Measurements from ENCODE around the gene SCGN. TPM values are rescaled to one million over a fixed set of nuclear protein-coding genes. Genes with fewer than 3 reads are reported as not detected.

Gene SCGN
- polyA plus RNA-seq, 2 of the 4 experiments (the other 2 are of a cell fraction) = 0.13 to 0.17 TPM

DNA sequence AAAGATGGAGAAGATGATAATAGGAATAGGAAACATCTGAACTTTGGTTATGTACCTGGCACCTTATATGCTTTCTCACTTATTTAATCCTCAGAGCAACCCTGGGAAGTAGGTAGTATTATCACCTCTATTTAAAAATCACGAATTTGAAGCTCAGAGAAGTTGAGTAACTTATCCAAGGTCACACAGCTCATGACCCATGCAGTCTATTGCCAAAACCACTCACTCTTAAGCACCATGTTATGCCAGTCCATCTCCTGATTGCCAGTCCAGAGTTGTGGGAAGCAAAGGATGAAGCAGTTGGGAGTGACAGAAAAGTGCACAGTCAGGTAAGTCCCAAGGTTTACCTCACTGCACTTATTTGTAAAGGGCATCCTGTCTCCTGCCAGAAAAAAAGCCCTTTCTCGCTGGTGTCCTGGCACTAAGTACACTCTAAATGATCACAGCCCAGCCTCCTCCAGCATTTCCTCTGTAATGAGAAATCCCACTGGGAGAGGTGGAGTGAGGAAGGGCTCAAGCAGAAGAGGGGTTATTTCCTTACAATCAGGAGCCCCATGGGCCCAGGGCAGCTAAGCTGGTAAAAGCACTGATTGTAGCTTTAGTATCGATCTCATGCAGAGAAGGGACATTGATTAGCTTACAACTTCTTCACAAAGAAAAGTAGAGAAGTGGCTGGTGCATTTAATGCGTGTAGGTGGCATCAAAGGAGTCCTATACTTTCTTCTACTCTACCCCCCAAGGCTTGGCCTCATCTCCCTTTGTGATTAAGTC is 21.3 kb upstream of the SCGN start:
- CTCF ChIA-PET = no interaction called here
- no peak for FAIRE-seq

DNA sequence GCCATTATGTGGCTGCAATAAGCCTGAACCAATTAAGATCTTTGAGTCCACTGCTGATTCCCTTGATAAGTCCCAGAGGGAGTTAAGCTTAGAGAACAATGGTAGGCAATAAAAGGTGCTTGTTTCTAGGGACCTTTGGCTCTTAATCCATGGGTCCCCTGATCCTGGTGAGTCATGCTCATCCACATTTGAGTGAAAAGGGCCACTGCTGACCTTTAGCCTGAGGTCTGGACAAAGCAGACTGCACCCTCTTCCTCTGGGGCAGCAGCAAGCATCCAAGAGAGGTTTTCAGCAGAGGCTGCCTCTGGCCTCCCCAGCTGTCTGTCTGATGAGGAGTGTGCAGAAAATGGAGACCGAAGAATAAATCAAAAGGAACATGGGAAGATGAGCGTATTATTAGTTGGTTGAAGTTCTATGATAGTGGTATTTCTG is 16.1 kb upstream of the SCGN start:
- CTCF ChIA-PET = no interaction called here
- Histone ChIP-seq H3K4me3 (no peak overlapping the region), H3K27ac (0 out of 6 replicates have a peak overlapping the region, but pooled peaks of 1 of the 2 experiments have one; percentile 16), H3K4me1 (peaks cover 24% of the 10 kb centered on the region), H3K4me2 (peak overlapping the region; percentile 38), H3K9me3 (no peaks in the 10 kb centered on the region)
- no peak for FAIRE-seq
- POLR2A ChIA-PET = no interaction called here
- ATAC-seq = no peak
- DNase-seq (ENCODE audit: low read depth in 1 of 2, low spot score in 1 of 2) = no peak
- TF ChIP-seq FOSL2 (IDR thresholded peaks at IDR 0.05) (no peak), FOSL2 (CRISPR knock-in tag; IDR thresholded peaks at IDR 0.05) (no peak), ESRRA (IDR thresholded peaks at IDR 0.05; ENCODE audit: borderline replicate concordance, low read length) (no peak), TFCP2L1 (CRISPR knock-in tag; IDR thresholded peaks at IDR 0.05) (no peak), KDM1A (IDR thresholded peaks at IDR 0.05; ENCODE audit: low read depth) (no peak), CBX8 (IDR thresholded peaks at IDR 0.05) (no peak), TP53 (CRISPR knock-in tag; IDR thresholded peaks at IDR 0.05) (no peak), JUN (IDR thresholded peaks at IDR 0.05) (no peak)
- TF ChIP-seq, protein P1, sequence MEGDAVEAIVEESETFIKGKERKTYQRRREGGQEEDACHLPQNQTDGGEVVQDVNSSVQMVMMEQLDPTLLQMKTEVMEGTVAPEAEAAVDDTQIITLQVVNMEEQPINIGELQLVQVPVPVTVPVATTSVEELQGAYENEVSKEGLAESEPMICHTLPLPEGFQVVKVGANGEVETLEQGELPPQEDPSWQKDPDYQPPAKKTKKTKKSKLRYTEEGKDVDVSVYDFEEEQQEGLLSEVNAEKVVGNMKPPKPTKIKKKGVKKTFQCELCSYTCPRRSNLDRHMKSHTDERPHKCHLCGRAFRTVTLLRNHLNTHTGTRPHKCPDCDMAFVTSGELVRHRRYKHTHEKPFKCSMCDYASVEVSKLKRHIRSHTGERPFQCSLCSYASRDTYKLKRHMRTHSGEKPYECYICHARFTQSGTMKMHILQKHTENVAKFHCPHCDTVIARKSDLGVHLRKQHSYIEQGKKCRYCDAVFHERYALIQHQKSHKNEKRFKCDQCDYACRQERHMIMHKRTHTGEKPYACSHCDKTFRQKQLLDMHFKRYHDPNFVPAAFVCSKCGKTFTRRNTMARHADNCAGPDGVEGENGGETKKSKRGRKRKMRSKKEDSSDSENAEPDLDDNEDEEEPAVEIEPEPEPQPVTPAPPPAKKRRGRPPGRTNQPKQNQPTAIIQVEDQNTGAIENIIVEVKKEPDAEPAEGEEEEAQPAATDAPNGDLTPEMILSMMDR (IDR thresholded peaks at IDR 0.05) = no peak
- TF ChIP-seq, protein P2, sequence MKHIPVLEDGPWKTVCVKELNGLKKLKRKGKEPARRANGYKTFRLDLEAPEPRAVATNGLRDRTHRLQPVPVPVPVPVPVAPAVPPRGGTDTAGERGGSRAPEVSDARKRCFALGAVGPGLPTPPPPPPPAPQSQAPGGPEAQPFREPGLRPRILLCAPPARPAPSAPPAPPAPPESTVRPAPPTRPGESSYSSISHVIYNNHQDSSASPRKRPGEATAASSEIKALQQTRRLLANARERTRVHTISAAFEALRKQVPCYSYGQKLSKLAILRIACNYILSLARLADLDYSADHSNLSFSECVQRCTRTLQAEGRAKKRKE (CRISPR knock-in tag; IDR thresholded peaks at IDR 0.05; ENCODE audit: low read depth) = no peak
- WGBS (ENCODE audit: missing lambda C conversion rate) = 78% methylated on average over 2 of the region's 2 CpGs

More for the DNA sequence above, 21.3 kb upstream of the SCGN start:
- Histone ChIP-seq H3K4me2 (no peak overlapping the region), H3K27ac (no peak overlapping the region), H3K4me1 (peaks cover 4% of the 10 kb centered on the region; the same call in 2 of the 3 replicates), H3K4me3 (no peak overlapping the region), H3K9me3 (no peaks in the 10 kb centered on the region)
- 56% methylated on average over 4 of the region's 4 CpGs for WGBS (ENCODE audit: missing lambda C conversion rate)
- POLR2A ChIA-PET = no interaction called here
- no peak for DNase-seq (ENCODE audit: low read depth in 1 of 2, low spot score in 1 of 2)
- ATAC-seq = no peak
- TF ChIP-seq RARB (CRISPR knock-in tag; IDR thresholded peaks at IDR 0.05) (no peak), FOXS1 (CRISPR knock-in tag; IDR thresholded peaks at IDR 0.05) (no peak), NPAS2 (CRISPR knock-in tag; IDR thresholded peaks at IDR 0.05; ENCODE audit: borderline replicate concordance) (no peak)
- TF ChIP-seq, protein P3, sequence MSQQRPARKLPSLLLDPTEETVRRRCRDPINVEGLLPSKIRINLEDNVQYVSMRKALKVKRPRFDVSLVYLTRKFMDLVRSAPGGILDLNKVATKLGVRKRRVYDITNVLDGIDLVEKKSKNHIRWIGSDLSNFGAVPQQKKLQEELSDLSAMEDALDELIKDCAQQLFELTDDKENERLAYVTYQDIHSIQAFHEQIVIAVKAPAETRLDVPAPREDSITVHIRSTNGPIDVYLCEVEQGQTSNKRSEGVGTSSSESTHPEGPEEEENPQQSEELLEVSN (IDR thresholded peaks at IDR 0.05; ENCODE audit: borderline replicate concordance, low read depth) = no peak

DNA sequence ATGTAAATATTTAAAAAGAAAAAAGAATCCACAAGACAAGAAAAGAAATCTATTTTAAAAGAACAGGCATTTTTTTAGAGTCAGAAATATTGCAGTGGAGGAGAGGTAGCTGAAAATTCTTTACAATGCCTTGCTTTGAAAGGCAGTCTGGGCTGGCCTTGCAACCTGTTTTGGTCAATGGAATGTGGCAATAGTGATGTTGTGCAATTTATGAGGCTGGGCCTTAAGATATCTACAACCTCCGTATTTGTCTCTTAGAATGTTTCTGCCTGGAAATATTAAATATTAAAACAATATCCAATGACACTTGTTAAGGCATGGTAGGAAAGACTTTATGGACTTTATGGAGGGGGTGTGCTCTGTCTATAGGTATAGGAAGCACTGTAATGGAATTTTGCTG is 14.8 kb upstream of the SCGN start:
- 69% methylated on average over 1 of the region's 1 CpG for WGBS (ENCODE audit: missing lambda C conversion rate)
- no peak overlapping the region for H3K4me3 ChIP-seq
- CTCF ChIA-PET = no interaction called here

More for the DNA sequence above, 14.8 kb upstream of the SCGN start:
- DNase-seq (ENCODE audit: low read depth in 1 of 2, low spot score in 1 of 2) = no peak
- POLR2A ChIA-PET = no interaction called here
- peaks cover 37% of the 10 kb centered on the region for H3K4me1 ChIP-seq
- H3K4me2 ChIP-seq = no peak overlapping the region
- ATAC-seq = no peak
- TF ChIP-seq, protein P3 (IDR thresholded peaks at IDR 0.05; ENCODE audit: borderline replicate concordance, low read depth) = no peak
- TF ChIP-seq SMC3 (IDR thresholded peaks at IDR 0.05) (no peak), HOXA7 (CRISPR knock-in tag; IDR thresholded peaks at IDR 0.05) (no peak), CBX8 (IDR thresholded peaks at IDR 0.05) (no peak), RFX5 (IDR thresholded peaks at IDR 0.05) (no peak), FOXS1 (CRISPR knock-in tag; IDR thresholded peaks at IDR 0.05) (no peak), TP53 (CRISPR knock-in tag; IDR thresholded peaks at IDR 0.05) (no peak), CEBPB (IDR thresholded peaks at IDR 0.05) (peak; percentile 45 to 62; a peak in 2 of 4 replicates)
- no peak overlapping the region for H3K27ac ChIP-seq
- H3K9me3 ChIP-seq = no peaks in the 10 kb centered on the region
- FAIRE-seq = no peak
